Measurements from ENCODE around the gene RALGAPA2.

RALGAPA2 gene

DNA sequence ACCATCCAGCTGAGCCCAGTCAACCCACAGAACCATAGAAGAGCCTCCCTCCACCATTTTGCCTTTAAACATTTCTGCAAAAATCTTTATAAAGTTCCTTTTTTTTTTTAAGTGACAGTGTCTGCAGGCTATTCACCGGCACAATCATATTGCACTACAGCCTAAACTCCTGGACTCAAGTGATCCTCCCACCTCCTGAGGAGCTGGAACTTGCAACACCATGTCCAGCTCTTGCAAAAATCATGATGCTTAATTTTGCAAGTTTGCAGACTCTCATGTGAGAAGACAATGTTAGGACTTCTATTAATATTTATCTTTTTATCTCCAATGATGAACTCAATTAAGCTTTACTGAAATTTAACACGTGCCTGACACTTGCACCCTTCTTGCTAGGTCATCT lies 255.7 kb downstream of the RALGAPA2 start:
- TF ChIP-seq, protein P1, sequence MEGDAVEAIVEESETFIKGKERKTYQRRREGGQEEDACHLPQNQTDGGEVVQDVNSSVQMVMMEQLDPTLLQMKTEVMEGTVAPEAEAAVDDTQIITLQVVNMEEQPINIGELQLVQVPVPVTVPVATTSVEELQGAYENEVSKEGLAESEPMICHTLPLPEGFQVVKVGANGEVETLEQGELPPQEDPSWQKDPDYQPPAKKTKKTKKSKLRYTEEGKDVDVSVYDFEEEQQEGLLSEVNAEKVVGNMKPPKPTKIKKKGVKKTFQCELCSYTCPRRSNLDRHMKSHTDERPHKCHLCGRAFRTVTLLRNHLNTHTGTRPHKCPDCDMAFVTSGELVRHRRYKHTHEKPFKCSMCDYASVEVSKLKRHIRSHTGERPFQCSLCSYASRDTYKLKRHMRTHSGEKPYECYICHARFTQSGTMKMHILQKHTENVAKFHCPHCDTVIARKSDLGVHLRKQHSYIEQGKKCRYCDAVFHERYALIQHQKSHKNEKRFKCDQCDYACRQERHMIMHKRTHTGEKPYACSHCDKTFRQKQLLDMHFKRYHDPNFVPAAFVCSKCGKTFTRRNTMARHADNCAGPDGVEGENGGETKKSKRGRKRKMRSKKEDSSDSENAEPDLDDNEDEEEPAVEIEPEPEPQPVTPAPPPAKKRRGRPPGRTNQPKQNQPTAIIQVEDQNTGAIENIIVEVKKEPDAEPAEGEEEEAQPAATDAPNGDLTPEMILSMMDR (IDR thresholded peaks at IDR 0.05; ENCODE audit: borderline replicate concordance, insufficient read depth, low read depth, low read length) = no peak
- H3K4me3 ChIP-seq (ENCODE audit: low read depth, low read length) = no peak overlapping the region

DNA sequence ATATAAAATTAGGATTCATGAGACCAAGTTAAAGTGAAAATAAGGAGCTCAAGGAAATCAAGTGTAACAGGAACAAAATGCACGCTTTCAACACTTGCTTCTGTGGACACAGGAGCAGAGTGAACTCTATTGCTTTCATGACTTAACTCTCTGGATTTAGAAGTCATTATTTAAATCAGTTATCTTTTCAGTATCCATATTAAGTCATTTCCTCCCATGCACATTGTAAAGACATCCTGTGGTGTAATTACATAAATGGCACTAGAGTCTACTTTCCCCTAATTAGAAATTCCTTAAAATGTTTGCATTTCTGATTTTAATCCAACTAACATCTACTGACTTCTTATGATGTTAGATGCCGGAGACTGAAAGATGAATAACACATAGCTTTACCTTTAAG lies 256.5 kb downstream of the RALGAPA2 start:
- TF ChIP-seq, protein P1 (IDR thresholded peaks at IDR 0.05; ENCODE audit: borderline replicate concordance, insufficient read depth, low read depth, low read length) = no peak
- no peak overlapping the region for H3K4me3 ChIP-seq (ENCODE audit: low read depth, low read length)

DNA sequence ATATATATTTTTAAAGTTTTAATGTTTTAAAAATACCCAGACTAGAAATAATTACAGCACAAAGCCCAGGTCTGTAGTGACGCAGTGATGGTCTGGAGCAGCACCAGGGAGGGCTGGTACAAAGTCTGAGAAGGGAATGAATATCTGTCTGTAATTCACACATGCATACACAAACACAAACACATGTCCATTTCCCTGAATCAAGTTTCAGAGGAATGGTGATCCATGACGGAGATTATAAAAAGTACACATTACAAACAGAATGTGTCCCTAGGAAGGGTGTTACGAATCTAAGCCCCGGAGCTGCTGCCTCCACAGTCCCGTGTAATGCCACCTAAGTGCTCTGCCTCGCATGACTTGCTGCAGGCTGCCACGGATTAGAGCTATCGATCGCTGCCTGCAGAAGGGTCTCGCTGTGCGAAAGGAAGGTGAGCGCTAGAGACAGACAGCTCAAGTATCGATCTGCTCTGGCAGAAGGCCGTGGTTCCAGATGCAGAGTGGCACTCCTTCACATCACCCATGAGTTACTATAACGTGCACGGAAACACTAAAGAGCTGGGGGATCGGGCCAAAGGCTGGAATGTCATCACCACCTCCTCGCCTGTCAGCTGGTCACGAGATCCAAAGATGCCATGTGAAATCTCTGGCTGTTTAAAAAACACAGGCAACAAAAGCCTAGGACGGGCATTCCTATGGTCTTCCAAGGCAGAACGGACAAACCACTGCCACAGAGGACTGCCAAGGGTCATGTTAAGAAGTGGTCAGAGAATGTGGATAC lies 257.4 kb downstream of the RALGAPA2 start:
- TF ChIP-seq, protein P1 (IDR thresholded peaks at IDR 0.05; ENCODE audit: borderline replicate concordance, insufficient read depth, low read depth, low read length) = no peak

DNA sequence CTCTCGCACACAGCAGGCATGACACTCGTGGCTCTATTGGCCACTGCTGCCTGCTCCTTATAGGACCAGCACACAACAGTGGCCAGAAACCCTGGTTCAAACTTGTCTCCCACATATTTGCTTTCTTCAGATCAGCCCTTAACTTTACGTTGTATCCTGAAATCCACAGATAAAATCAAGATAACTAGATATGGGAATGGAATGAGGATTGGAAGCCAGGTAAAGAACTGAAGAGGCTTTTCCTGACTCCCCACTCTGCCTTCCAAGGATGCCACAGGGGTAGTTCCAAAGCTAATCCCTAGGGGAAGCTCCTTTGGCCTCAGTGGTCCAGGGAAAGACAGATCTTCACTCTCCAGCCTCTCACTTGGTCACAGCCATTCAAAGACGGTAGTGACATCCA lies 258.1 kb downstream of the RALGAPA2 start:
- no peak overlapping the region for H3K4me3 ChIP-seq (ENCODE audit: low read depth, low read length)
- TF ChIP-seq, protein P1 (IDR thresholded peaks at IDR 0.05; ENCODE audit: borderline replicate concordance, insufficient read depth, low read depth, low read length) = no peak

More for the DNA sequence above, 257.4 kb downstream of the RALGAPA2 start:
- H3K4me3 ChIP-seq (ENCODE audit: low read depth, low read length) = no peak overlapping the region

DNA sequence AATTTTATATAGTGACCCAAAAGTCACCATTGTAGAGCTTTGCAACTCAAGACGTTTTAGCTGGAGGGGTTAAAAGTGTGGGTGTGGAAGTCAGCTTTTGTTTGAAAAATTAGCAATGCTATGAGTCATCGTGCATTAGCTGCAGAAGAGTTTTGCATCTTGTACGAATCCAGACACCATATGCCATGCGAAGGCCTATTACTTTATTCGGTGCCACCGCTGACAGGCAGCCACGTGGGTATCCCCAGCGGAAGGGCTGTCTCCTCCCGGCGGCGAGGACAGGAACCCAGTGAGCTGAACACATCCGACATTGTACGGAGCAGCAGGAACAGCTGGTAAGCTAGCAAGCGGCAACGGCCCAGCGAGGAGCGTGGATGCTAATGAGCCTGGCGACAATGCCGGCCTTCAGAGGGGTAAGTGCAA lies 260.2 kb downstream of the RALGAPA2 start:
- TF ChIP-seq, protein P1 (IDR thresholded peaks at IDR 0.05; ENCODE audit: borderline replicate concordance, insufficient read depth, low read depth, low read length) = no peak
- H3K4me3 ChIP-seq (ENCODE audit: low read depth, low read length) = no peak overlapping the region

DNA sequence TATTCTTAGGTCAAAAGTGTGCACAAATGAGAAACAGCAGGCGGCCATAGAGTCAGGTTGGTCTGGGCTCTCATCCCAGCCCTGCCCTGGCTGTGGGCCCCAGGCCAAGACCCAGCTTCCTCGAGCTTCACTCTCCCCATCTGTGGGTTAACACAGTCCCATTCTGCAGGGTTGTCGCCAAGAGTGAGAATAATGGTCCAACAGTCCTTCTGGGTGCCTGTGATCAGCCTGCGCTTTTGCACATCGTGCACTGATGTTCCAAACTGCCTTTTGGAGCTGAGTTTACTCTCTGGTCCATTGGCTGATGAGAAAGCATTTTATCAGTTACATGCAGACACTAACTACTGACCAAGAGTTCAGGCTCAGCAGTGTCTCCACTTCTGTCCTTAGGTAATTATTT lies 261.9 kb downstream of the RALGAPA2 start:
- no peak overlapping the region for H3K4me3 ChIP-seq (ENCODE audit: low read depth, low read length)
- TF ChIP-seq, protein P1 (IDR thresholded peaks at IDR 0.05; ENCODE audit: borderline replicate concordance, insufficient read depth, low read depth, low read length) = no peak

DNA sequence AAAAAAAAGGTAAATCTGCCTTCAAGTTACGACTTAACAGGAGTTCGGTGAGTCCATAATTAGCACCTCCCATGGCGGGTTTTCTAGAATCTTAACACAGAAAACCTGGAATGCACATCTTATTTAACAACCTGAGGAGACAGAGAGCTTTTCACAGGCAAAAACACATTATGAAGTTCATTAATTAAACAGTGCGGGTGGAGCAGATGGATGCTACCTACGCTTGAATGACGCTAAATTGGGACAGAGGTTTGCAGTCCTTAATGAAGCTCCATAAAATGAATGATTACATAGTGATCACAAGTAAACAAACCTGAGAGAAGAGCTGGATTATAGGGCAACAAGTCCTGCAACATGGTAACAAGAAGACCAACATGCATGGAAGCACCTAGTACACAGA lies 263.6 kb downstream of the RALGAPA2 start:
- no peak overlapping the region for H3K4me3 ChIP-seq (ENCODE audit: low read depth, low read length)

More for the DNA sequence above, 263.6 kb downstream of the RALGAPA2 start:
- TF ChIP-seq, protein P1 (IDR thresholded peaks at IDR 0.05; ENCODE audit: borderline replicate concordance, insufficient read depth, low read depth, low read length) = no peak
